Neuronal stem cell (in vitro differentiated cells): ENCODE measurements around the gene COL6A2.

Experiments used
- DNase-seq: peaks from one replicate; pipeline ENCODE4 v3.0.0-alpha.2; 2013; ENCODE audit warnings: low spot score
- H2AFZ ChIP-seq: one replicate; pipeline ENCODE4 v1.6.1; 2013; ENCODE audit warnings: mild to moderate bottlenecking, low read length, inconsistent platforms
- H2AK5ac ChIP-seq: 2 replicates; pipeline ENCODE4 v1.6.1; 2013; ENCODE audit warnings: low read depth, mild to moderate bottlenecking, inconsistent platforms, low read length, moderate library complexity, mixed read lengths
- H2BK120ac ChIP-seq: 2 replicates; pipeline ENCODE4 v1.6.1; 2013; ENCODE audit warnings: low read depth, mild to moderate bottlenecking, inconsistent platforms, low read length, moderate library complexity, mixed read lengths
- H2BK12ac ChIP-seq: one replicate; pipeline ENCODE4 v1.6.1; 2013; ENCODE audit warnings: low read length, inconsistent platforms
- H2BK15ac ChIP-seq: 2 replicates; pipeline ENCODE4 v1.6.1; 2013; ENCODE audit warnings: mild to moderate bottlenecking, low read length, inconsistent platforms, mixed read lengths
- H2BK5ac ChIP-seq: one replicate; pipeline ENCODE4 v1.6.1; 2013; ENCODE audit warnings: inconsistent platforms, mild to moderate bottlenecking, low read length, moderate library complexity
- H3K14ac ChIP-seq: one replicate; pipeline ENCODE4 v1.6.1; 2013; ENCODE audit warnings: low read length, inconsistent platforms
- H3K18ac ChIP-seq: 2 replicates; pipeline ENCODE4 v1.6.1; 2013; ENCODE audit warnings: low read length, inconsistent platforms
- H3K23ac ChIP-seq: 2 replicates; pipeline ENCODE4 v1.6.1; 2013; ENCODE audit warnings: low read depth, mild to moderate bottlenecking, mixed read lengths, low read length, inconsistent platforms; ENCODE audit not compliant: poor library complexity
- H3K27ac ChIP-seq: replicated peaks from 3 replicates; pipeline ENCODE4 v1.5.1; 2013; ENCODE audit warnings: low read length, inconsistent platforms
- H3K27me3 ChIP-seq, 3 experiments: 2 replicates each; pipeline ENCODE4 v1.6.1; 2013; ENCODE audit warnings: low read length in 3 of 3, mild to moderate bottlenecking in 2 of 3, inconsistent platforms in 1 of 3, low read depth in 1 of 3, mixed read lengths in 1 of 3, moderate library complexity in 1 of 3; ENCODE audit not compliant: control insufficient read depth in 3 of 3, insufficient read depth in 3 of 3
- H3K36me3 ChIP-seq, 2 donors: replicated peaks in 1 of 2; 2 replicates each; pipeline ENCODE4 v1.6.1; 2013; ENCODE audit warnings: low read length in 2 of 2; ENCODE audit not compliant: control insufficient read depth in 2 of 2, insufficient read depth in 2 of 2
- H3K4ac ChIP-seq: 2 replicates; pipeline ENCODE4 v1.6.1; 2013; ENCODE audit warnings: inconsistent platforms, mild to moderate bottlenecking, low read length, moderate library complexity
- H3K4me1 ChIP-seq, 2 donors: 1 replicate in 1 of 2; 2 replicates in 1 of 2; pipeline ENCODE4 v1.6.1; 2013; ENCODE audit warnings: low read length in 2 of 2, low read depth in 1 of 2; ENCODE audit not compliant: control insufficient read depth in 2 of 2, insufficient read depth in 1 of 2
- H3K4me2 ChIP-seq: one replicate; pipeline ENCODE4 v1.6.1; 2013; ENCODE audit warnings: mild to moderate bottlenecking, low read length, inconsistent platforms; ENCODE audit not compliant: insufficient read depth, poor library complexity, severe bottlenecking
- H3K4me3 ChIP-seq, 2 donors: 2 replicates each; pipeline ENCODE4 v1.5.1; 2013; ENCODE audit warnings: low read length in 2 of 2, mild to moderate bottlenecking in 2 of 2, inconsistent platforms in 1 of 2, moderate library complexity in 1 of 2
- H3K79me1 ChIP-seq: one replicate; pipeline ENCODE4 v1.6.1; 2013; ENCODE audit warnings: low read depth, mild to moderate bottlenecking, inconsistent platforms, low read length, moderate library complexity
- H3K9ac ChIP-seq: one replicate; pipeline ENCODE4 v1.6.1; 2013; ENCODE audit warnings: mild to moderate bottlenecking, low read depth, low read length, inconsistent platforms; ENCODE audit not compliant: poor library complexity
- H3K9me3 ChIP-seq, 2 donors: replicated peaks in 1 of 2; 2 replicates each; pipeline versions ENCODE3 to v1.6.1; 2013; ENCODE audit warnings: low read length in 2 of 2, mild to moderate bottlenecking in 2 of 2, inconsistent platforms in 1 of 2, low read depth in 1 of 2, mixed read lengths in 1 of 2, moderate library complexity in 1 of 2; ENCODE audit not compliant: control insufficient read depth in 2 of 2, insufficient read depth in 1 of 2
- H4K8ac ChIP-seq: one replicate; pipeline ENCODE4 v1.6.1; 2013; ENCODE audit warnings: low read depth, mild to moderate bottlenecking, inconsistent platforms, low read length, moderate library complexity
- H4K91ac ChIP-seq: one replicate; pipeline ENCODE4 v1.6.1; 2013; ENCODE audit warnings: low read length, low read depth, mild to moderate bottlenecking, inconsistent platforms; ENCODE audit not compliant: poor library complexity
- WGBS, 2 donors: extraction: QIAGEN DNeasy Blood & Tissue Kit; methylation state at CpG; one replicate each; pipeline ENCODE4 v1.1.7; 2013; ENCODE audit warnings: missing lambda C conversion rate in 2 of 2, mixed read lengths in 1 of 2; ENCODE audit not compliant: insufficient read length in 2 of 2, insufficient replicate concordance in 1 of 2; ENCODE audit errors: extremely low coverage in 2 of 2; 5-methylcytosine and 5-hydroxymethylcytosine counted together

COL6A2 gene

DNA sequence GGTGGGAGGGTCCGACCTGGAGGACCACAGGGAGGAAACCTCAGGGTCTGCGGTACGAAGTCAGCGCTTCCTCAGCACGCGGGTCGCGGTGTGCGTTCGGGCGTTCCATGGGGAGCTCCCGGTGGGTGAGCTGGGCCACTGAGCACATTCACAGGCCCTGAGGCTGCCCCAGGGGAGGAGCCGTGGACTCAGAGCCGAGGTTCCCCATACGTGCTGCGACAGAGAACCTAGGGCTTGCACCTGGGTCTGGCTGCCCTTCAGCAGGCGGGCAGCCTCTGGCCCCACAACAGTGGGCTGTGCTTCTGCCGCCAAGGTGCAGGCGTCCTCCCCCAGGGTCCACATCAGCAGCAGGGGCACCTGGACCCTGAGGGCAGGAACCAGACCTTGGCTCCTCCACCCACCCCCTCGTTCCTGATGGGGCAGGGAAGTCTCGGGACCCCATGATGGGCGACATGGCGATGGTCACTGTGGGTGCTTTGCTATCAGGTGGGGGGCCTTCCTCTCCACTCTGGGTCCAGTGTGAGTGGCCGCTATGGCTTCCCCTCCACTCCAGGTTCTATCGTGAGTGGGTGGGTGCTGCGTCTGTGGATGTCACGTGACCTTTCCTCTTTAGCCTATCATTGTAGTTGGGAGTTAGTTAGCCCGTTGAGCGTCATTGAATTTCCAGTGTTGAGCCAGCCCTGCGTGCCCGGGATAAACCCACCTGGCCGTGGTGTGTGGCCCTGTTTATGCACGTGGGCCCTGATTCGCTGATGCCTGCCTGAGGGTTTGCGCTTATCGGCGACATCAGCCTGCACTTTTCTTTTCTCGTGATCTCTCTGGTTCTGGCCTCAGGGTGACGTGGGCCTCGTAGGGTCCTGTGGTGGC is 29.6 kb downstream of the COL6A2 start:
- H3K79me1 ChIP-seq: no peaks in the 10 kb centered on the region
- no peaks in the 10 kb centered on the region for H3K36me3 ChIP-seq
- peak overlapping the region; percentile 30 for H4K8ac ChIP-seq
- H2BK15ac ChIP-seq: no peak overlapping the region
- peak overlapping the region; percentile 68 for H2AK5ac ChIP-seq
- no peak overlapping the region for H2BK12ac ChIP-seq
- no peak overlapping the region for H3K4ac ChIP-seq
- H3K23ac ChIP-seq: peak overlapping the region; percentile 89
- H2BK120ac ChIP-seq: no peak overlapping the region
- H3K9ac ChIP-seq: peak overlapping the region; percentile 21
- no peaks in the 10 kb centered on the region for H3K27me3 ChIP-seq
- H3K14ac ChIP-seq: peak overlapping the region; percentile 71
- no peak overlapping the region for H4K91ac ChIP-seq
- peak overlapping the region; percentile 6 for H2BK5ac ChIP-seq
- H3K4me2 ChIP-seq: no peak overlapping the region
- no peaks in the 10 kb centered on the region for H3K9me3 ChIP-seq
- DNase-seq: no peak
- H3K4me1 ChIP-seq: peaks cover 0 to 9% of the 10 kb centered on the region in 2 donors
- peak overlapping the region; percentile 51 for H3K18ac ChIP-seq
- no peak overlapping the region for H3K27ac ChIP-seq
- no CpG with 5 or more reads among the region's 40 CpGs for WGBS, 2 donors
- H3K4me3 ChIP-seq: no peak overlapping the region
- no peak overlapping the region for H2AFZ ChIP-seq

DNA sequence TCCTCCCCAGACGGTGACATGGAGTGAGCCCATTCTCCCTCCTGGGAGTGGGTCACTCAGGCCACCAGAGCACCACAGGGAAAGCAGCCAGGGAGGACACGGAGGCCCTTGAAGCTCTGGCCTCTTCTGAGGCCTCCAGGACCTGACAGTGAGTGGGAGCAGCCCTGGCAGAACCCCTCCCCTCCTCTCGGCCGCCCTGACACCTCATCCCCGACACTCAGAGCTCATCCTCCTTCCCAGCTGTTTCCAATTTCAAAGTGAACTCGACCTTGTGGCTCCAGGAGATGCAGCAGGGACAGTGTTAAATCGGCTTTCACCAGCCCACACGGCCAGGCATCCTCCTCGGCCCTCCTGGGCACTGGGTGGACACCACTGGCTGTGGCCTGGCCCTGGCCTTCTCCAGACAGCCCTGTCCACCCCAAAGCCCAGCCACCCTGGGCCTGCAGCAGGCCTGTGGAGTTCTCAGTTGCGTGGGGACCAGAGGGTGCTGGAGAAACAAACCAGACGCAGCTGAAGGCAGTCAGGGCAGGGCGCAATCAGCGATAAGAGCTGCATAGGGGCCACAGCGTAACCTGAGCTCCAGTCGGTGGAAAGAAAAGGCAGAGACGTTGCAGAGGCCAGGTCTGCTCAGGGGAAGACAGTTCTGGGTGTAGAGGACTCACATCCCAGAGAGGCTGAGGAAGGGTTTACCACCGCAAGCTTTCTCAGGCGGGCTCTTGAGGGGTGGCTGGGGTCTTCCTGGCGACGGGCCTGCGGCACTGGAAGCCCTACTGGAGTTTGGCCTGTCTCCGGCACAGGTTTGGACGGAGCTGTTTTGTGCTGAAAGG is 30.4 kb downstream of the COL6A2 start:
- Histone ChIP-seq H2BK5ac (peak overlapping the region; percentile 6), H2BK15ac (peak overlapping the region; percentile 95), H3K14ac (peak overlapping the region; percentile 71), H3K9me3 (no peaks in the 10 kb centered on the region), H3K4me1 (peaks cover 0 to 9% of the 10 kb centered on the region in 2 donors), H3K4me2 (no peak overlapping the region), H3K4ac (no peak overlapping the region), H3K9ac (no peak overlapping the region), H3K27me3 (no peaks in the 10 kb centered on the region), H3K27ac (no peak overlapping the region), H4K8ac (no peak overlapping the region), H3K79me1 (no peaks in the 10 kb centered on the region), H2AFZ (no peak overlapping the region), H2BK12ac (no peak overlapping the region), H2BK120ac (no peak overlapping the region), H3K36me3 (no peaks in the 10 kb centered on the region), H2AK5ac (peak overlapping the region; percentile 93), H3K23ac (peak overlapping the region; percentile 89), H3K4me3 (no peak overlapping the region), H4K91ac (no peak overlapping the region), H3K18ac (peak overlapping the region; percentile 87)
- DNase-seq: no peak
- no CpG with 5 or more reads among the region's 23 CpGs for WGBS, 2 donors

DNA sequence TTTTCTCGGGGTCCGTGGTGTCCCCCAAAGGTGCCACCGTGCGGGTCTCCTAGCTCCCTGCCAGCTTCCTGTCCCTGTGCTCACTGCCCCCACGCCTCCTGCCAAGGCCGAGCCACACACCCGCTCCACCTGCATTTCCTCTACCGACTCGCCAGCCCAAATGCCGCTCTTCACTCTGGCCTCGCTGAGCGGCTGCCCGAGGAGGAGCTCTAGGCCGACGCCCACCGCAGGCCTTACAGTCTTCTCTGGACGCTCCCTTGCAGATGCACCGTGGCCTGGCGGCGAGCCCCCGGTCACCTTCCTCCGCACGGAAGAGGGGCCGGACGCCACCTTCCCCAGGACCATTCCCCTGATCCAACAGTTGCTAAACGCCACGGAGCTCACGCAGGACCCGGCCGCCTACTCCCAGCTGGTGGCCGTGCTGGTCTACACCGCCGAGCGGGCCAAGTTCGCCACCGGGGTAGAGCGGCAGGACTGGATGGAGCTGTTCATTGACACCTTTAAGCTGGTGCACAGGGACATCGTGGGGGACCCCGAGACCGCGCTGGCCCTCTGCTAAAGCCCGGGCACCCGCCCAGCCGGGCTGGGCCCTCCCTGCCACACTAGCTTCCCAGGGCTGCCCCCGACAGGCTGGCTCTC is 31.1 kb downstream of the COL6A2 start:
- Histone ChIP-seq H3K4me2 (no peak overlapping the region), H3K27ac (no peak overlapping the region), H2BK120ac (no peak overlapping the region), H3K14ac (peak overlapping the region; percentile 71), H2AK5ac (peak overlapping the region; percentile 93), H4K91ac (no peak overlapping the region), H3K36me3 (no peaks in the 10 kb centered on the region), H3K9ac (peak overlapping the region; percentile 21), H3K4me3 (no peak overlapping the region), H2BK12ac (peak overlapping the region; percentile 73), H3K9me3 (no peaks in the 10 kb centered on the region), H3K18ac (peak overlapping the region; percentile 87), H3K79me1 (no peaks in the 10 kb centered on the region), H2AFZ (no peak overlapping the region), H2BK5ac (peak overlapping the region; percentile 6), H3K4me1 (peaks cover 0 to 9% of the 10 kb centered on the region in 2 donors), H3K4ac (no peak overlapping the region), H3K27me3 (no peaks in the 10 kb centered on the region), H2BK15ac (peak overlapping the region; percentile 95), H3K23ac (peak overlapping the region; percentile 60), H4K8ac (no peak overlapping the region)
- WGBS, 2 donors: no CpG with 5 or more reads among the region's 45 CpGs
- DNase-seq: no peak
